Pancreas (tissue), 10 donors: ENCODE measurements around the gene ARHGEF17. TPM values are rescaled to one million over a fixed set of nuclear protein-coding genes. Genes with fewer than 3 reads are reported as not detected.
A peak's percentile ranks its signal among the peaks of the same experiment; 100 is the strongest.

ENCODE experiments used
- ATAC-seq, 4 donors: fragments of 200-7000 bp; cut with Tn5 transposase; one replicate each; pipeline versions ENCODE4 v1.8.0 to v1.9.1; 2020; ENCODE audit warnings: mild to moderate bottlenecking in 4 of 4, moderate library complexity in 4 of 4
- DNase-seq, 6 donors: peaks; one replicate each; pipeline ENCODE4 v3.0.0-alpha.2; 2020
- FAIRE-seq: peaks from 2 replicates; lab custom pipeline; 2012; peaks lifted over from hg19 to GRCh38; lab: Jason Lieb, UNC
- H3K27ac ChIP-seq, 4 donors: fragments of 200-600 bp; sonication (generic); 1 replicate in 3 of 4; 2 replicates in 1 of 4; pipeline versions ENCODE4 v1.5.0 to v1.8.0; 2020
- H3K27me3 ChIP-seq, 4 donors: fragments of 200-600 bp; one replicate each; pipeline ENCODE4 v1.8.0; 2021
- H3K36me3 ChIP-seq, 3 donors: fragments of 200-600 bp; sonication (generic) in 1 of 3; one replicate each; pipeline versions ENCODE4 v1.5.0 to v1.8.0; 2020 to 2021
- H3K4me1 ChIP-seq, 3 donors: fragments of 200-600 bp; one replicate each; pipeline ENCODE4 v1.8.0; 2021
- H3K4me3 ChIP-seq, 4 donors: fragments of 200-600 bp; sonication (generic) in 2 of 4; one replicate each; pipeline versions ENCODE4 v1.5.0 to v1.8.0; 2020 to 2021
- H3K9me3 ChIP-seq, 4 donors: fragments of 200-600 bp; one replicate each; pipeline ENCODE4 v1.8.0; 2021
- WGBS, 2 donors: extraction: QIAGEN DNeasy Blood & Tissue Kit; methylation state at CpG; one replicate each; pipeline ENCODE4 v1.1.7; 2013; 5-methylcytosine and 5-hydroxymethylcytosine counted together
- intact Hi-C, 3 donors: fragments of 100-400 bp; cut with DNase I; formaldehyde crosslinking; loops; one replicate each; pipeline versions ENCODE4 v1.11.1 to v1.14.2; 2022
- polyA plus RNA-seq, 2 donors: library from polyadenylated mRNA; stranded (reverse); fragments of 200-250 nt; gene quantifications; one replicate each; pipeline ENCODE4 v1.2.3, GENCODE V29; 2013
- total RNA-seq, 6 donors: library from RNA; stranded (reverse); fragmentation: NEBNext Ultra II Directional in 4 of 6; extraction: Animal tissue kit (Norgen Biotek cat#: 25700) in 4 of 6; gene quantifications; one replicate each; pipeline versions ENCODE4 v1.2.1 to v1.2.4, GENCODE V29; 2021 to 2023
- TF ChIP-seq, protein P1 (sequence below), 4 donors: fragments of 200-600 bp; sonication (generic) in 3 of 4; IDR thresholded peaks; one replicate each; pipeline versions ENCODE4 v1.5.0 to v1.8.0; 2021; ENCODE audit warnings: antibody characterized with exemption in 4 of 4
- donor health status: healthy with polysubstance abuse.
- donor health status: DM: no; HTN: no; CAD: no; lungs with moderate emphysema.
- donor health status: DM: no; HTN: no; CAD: no.
- donor health status: control.
- donor health status: control.
- donor health status: Bipolar disorder and iron deficiency.
- donor health status: DM: yes; HTN: yes; CAD: no.
- donor health status: DM: no; HTN: no; CAD: no.
- donor health status: DM: no; HTN: no; CAD: no.
- donor health status: DM: yes; HTN: yes; CAD: no.

ARHGEF17 gene
- total and polyA plus RNA-seq, 8 donors, result 7.0 to 24.0 (median 10.4) TPM

DNA sequence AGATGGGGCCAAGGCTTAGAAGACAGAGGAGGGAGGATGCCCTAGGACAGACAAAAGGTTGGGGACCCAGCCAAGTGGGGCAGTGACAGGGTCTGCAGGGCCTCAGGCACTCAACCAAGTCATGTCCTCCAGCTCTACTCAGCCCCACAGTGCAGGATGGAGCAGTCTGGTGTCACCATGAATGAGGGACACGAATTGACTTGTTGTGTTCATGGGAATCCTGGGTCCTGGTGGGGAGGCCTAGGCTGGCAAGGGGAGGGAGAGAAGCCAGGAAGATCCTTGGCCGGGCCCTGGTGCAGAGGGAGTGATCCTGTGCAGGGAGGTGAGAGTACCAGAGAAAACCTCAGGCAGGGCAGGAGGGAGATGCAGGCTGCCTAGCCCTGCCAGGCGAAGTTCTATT is 24.0 kb upstream of the ARHGEF17 start:
- DNase-seq (peak in 1 of 6 donors; percentile 34), ATAC-seq (no peak), FAIRE-seq (no peak)
- Histone ChIP-seq H3K4me1 (no peaks in the 10 kb centered on the region), H3K27me3 (no peaks in the 10 kb centered on the region), H3K4me3 (no peak overlapping the region), H3K9me3 (no peaks in the 10 kb centered on the region), H3K36me3 (no peaks in the 10 kb centered on the region), H3K27ac (no peak overlapping the region)
- intact Hi-C loops, result no loop called here
- WGBS, 2 donors, result 67 to 75% methylated on average over 3 of the region's 3 CpGs
- TF ChIP-seq, protein P1, sequence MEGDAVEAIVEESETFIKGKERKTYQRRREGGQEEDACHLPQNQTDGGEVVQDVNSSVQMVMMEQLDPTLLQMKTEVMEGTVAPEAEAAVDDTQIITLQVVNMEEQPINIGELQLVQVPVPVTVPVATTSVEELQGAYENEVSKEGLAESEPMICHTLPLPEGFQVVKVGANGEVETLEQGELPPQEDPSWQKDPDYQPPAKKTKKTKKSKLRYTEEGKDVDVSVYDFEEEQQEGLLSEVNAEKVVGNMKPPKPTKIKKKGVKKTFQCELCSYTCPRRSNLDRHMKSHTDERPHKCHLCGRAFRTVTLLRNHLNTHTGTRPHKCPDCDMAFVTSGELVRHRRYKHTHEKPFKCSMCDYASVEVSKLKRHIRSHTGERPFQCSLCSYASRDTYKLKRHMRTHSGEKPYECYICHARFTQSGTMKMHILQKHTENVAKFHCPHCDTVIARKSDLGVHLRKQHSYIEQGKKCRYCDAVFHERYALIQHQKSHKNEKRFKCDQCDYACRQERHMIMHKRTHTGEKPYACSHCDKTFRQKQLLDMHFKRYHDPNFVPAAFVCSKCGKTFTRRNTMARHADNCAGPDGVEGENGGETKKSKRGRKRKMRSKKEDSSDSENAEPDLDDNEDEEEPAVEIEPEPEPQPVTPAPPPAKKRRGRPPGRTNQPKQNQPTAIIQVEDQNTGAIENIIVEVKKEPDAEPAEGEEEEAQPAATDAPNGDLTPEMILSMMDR (IDR thresholded peaks at IDR 0.05), result no peak

DNA sequence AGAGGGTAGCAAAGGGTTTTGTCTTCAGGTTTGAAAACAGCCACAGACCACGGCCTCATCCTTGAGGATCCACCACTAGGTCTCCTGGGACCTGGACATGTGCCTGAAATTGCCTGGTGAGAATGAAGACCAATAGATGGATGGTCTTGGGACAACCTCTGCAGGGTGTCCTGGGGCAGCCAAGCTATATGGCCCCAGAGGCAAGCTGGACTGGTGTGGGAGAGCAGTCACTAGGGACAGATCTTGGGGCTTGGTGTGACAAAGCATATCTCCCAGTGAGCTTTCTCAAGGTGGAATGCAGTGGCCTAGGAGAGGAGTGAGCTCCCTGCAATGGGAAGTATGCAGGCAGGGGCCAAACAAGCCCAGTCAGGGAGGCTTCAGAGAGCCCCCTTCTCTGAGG is 22.4 kb upstream of the ARHGEF17 start:
- Histone ChIP-seq H3K4me3 (no peak overlapping the region), H3K27me3 (no peaks in the 10 kb centered on the region), H3K4me1 (no peaks in the 10 kb centered on the region), H3K36me3 (no peaks in the 10 kb centered on the region), H3K27ac (no peak overlapping the region), H3K9me3 (no peaks in the 10 kb centered on the region)
- TF ChIP-seq, protein P1 (IDR thresholded peaks at IDR 0.05), result no peak
- 80 to 86% methylated on average over 1 of the region's 1 CpG for WGBS, 2 donors
- no peak for FAIRE-seq
- ATAC-seq, result no peak
- intact Hi-C loops, result no loop called here
- peak in 1 of 6 donors; percentile 15 for DNase-seq

DNA sequence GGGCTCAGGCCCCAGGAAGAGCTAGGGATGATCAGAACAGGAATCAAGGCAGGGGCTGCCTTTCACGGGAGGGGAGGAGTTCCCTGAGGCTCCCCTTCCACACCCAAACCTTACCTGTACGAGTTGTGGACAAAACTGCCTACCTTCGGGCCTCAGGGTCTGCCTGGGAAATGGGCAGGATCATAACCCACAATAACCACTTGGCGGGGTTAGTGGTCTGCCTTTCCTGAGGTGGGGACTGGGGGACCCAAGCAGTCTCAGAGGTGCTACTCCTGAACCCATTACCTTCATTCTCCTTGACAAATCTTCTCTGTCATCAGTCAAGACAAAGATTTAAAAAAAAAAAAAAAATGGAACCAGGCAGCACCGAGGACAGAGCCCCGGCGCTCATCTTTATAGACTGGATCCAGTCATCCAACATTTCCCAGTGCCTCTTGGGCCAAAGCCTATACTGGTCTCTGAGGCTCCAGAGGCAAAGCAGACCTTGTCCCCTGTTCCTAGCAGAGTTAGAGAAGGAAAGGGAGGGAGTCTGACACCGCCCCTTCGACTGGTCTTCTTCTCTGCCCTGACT is 21.8 kb upstream of the ARHGEF17 start:
- no peak overlapping the region for H3K4me3 ChIP-seq
- no peaks in the 10 kb centered on the region for H3K36me3 ChIP-seq
- ATAC-seq (no peak), DNase-seq (peak in 1 of 6 donors; percentile 33), FAIRE-seq (no peak)
- no peaks in the 10 kb centered on the region for H3K27me3 ChIP-seq
- no peak overlapping the region for H3K27ac ChIP-seq
- H3K4me1 ChIP-seq, result no peaks in the 10 kb centered on the region
- TF ChIP-seq, protein P1 (IDR thresholded peaks at IDR 0.05), result no peak
- no peaks in the 10 kb centered on the region for H3K9me3 ChIP-seq
- intact Hi-C loops, result no loop called here
- 79 to 85% methylated on average over 9 of the region's 9 CpGs for WGBS, 2 donors

DNA sequence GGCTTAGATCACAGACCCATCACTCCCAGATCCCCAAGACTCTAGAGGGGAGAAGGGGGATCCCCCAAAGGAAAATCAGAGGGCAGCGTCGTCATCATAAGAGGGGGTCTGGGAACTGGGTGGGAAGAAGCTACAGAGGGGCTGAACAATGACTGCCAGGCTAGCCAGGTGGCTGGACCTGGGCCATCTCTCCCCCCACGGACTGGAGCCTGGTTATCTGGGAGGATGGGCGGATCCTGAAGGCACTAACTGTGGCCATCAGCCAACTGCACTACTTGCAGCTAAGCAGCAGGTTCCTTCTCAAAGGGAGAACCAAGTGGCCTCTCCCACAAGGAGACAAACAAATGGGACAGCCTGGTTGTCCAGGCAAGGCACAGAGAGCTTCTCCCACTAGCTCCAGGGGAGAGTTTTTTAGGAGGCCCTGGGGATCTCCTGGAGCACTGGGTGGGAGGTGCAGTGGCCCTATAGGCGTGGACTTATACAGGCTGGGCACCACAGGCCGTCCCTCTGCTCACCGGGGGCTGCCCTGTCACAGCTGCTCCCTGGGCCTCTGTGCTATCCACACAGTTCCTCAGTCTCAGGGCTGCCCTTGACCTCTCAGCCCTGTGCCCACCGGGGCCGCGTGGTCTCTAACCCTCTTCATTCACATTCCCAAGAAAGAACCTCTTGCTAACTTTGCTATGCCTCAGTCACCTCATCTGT is 20.5 kb upstream of the ARHGEF17 start:
- H3K4me1 ChIP-seq, result no peaks in the 10 kb centered on the region
- WGBS, 2 donors, result 67 to 77% methylated on average over 10 of the region's 10 CpGs
- FAIRE-seq, result no peak
- H3K4me3 ChIP-seq, result no peak overlapping the region
- TF ChIP-seq, protein P1 (IDR thresholded peaks at IDR 0.05), result no peak
- H3K27ac ChIP-seq, result no peak overlapping the region
- intact Hi-C loops, result no loop called here
- no peak for ATAC-seq
- DNase-seq, result no peak
- no peaks in the 10 kb centered on the region for H3K27me3 ChIP-seq
- no peaks in the 10 kb centered on the region for H3K36me3 ChIP-seq
- no peaks in the 10 kb centered on the region for H3K9me3 ChIP-seq
